SW 1271 (cell line): Measurements from ENCODE around the gene RIMBP3C.
"Not testable (repeated sequence)": the region's sequence is repeated elsewhere in the genome, so short reads cannot be mapped to it uniquely, and the experiment has no call there.

Experiments
- DNase-seq, 2 experiments: peaks; one replicate each; lab custom pipeline; 2025; lab: John Stamatoyannopoulos, UW

RIMBP3C gene

DNA sequence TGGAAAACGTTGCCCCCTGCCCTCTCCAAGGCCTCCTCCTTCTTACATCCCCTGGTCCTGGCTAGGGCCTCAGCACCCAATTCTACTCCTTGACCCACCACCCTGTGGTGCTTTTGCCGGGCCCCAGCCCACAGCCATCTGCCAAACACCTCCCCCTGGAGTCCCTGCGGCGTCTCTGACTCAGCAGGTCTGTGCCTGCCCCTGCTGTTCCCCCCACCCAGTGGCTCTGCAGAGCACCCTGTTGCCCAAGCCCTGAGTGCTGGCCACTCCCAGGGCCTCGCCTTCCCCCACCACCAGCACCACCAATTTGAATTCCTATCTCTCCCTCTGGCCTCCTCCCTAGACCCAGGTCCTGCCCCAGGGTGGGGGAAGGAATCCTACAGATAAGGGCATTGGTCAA lies 19.7 kb downstream of the RIMBP3C start:
- DNase-seq: not testable (repeated sequence)

DNA sequence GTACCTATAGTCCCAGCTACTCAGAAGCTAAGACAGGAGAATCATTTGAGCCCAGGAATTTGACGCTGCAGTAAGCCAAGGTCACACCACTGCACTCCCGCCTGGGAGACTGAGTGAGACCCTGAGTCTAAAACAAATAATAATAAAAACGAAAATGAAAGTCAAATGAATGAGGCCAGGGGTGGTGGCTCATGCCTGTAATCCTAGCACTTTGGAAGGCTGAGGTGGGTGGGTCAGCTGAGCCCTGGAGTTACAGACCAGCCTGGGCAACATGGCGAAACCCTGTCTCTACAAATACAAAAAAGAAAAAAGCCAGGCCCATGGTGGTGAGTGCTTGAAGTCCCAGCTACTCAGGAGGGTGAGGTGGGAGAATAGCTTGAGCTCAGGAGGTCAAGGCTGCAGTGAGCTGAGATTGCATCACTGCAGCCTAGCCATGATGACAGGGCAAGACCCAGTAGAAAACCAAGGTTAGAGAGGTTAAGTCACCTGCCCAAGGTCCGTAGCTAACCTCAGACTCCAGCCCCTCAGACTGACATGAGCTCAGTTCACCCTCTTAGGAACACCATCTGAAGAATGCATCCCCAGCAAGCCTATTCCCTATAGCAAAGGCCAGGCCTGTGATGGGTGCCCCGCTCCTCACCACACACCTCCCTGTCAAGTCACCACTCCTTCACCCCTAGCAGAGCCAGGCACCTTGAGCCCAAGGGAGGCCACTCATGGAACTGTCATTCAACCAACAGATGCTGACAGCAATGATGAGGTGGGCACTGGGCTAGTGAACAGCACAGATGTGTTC lies 24.4 kb downstream of the RIMBP3C start:
- not testable (repeated sequence) for DNase-seq

DNA sequence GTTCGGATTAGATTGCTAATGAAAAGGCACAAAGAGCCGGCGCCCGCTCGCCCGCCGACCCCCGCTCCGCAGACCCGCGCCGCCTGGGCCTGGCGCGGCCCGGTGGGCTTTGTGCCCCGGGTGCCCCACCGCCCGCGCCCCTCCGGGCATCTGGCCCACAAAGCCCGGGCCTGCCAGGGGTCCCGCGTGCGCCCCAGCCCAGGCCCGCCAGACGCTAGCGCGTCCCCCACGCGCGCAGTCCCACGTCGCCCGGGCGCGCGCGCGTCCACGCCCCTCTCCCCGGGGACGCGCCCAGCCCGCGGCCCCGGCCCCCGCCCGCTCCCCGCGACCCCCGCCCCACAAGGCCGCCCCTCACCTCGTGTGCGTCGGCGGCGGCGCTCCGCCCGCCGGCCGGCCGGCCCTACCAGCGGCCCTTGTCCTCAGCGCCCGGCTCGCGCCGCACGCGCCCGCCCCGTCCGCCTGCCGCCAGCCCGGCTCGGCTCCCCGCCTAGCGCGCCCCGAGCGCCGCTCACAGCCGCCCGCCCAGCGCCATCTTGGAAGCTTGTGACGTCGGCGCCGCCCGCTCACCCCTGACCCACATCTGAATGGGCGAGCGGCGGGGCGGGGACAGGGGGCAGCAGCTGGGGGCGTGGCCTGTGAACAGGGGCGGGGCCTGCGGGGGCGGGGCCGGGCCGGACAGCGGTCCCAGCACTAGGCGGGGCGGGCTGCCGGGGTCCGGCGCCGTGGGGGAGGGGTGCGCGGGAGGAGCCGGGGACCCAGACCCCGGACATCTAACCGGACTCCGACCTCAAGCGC lies 34.1 kb downstream of the RIMBP3C start:
- DNase-seq: not testable (repeated sequence)

DNA sequence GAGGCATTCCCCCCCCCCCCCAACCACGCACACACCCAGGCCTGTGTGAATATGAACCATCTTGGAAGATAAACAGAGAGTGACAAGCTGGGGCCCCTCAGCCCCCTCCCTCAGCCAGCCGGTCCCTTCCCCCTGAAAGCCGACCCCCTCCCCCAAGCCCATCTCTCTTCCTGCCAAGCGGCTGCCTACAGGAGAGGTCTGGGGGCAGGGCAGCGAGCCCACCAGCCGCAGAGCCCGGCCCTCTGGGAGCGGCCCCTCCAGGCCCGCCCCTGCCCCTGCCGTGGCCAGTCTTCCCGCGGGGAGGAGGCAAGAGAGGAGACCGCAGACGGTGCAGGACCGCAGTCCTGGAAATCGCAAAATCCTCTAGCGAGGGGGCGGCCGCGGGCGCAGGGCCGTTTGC lies 34.7 kb downstream of the RIMBP3C start:
- not testable (repeated sequence) for DNase-seq

GRCh38 chr22:21515234-21515633 lies 36.0 kb downstream of the RIMBP3C start:
- not testable (repeated sequence) for DNase-seq

GRCh38 chr22:21514117-21514516 lies 37.1 kb downstream of the RIMBP3C start:
- not testable (repeated sequence) for DNase-seq

- not testable (repeated sequence) for DNase-seq
Measured at GRCh38 chr22:21512022-21512421, 39.2 kb downstream of the RIMBP3C start.

- not testable (repeated sequence) for DNase-seq
Measured at GRCh38 chr22:21510397-21510796, 40.9 kb downstream of the RIMBP3C start.

GRCh38 chr22:21499623-21500506 lies 51.4 kb downstream of the RIMBP3C start:
- DNase-seq: not testable (repeated sequence)

DNA sequence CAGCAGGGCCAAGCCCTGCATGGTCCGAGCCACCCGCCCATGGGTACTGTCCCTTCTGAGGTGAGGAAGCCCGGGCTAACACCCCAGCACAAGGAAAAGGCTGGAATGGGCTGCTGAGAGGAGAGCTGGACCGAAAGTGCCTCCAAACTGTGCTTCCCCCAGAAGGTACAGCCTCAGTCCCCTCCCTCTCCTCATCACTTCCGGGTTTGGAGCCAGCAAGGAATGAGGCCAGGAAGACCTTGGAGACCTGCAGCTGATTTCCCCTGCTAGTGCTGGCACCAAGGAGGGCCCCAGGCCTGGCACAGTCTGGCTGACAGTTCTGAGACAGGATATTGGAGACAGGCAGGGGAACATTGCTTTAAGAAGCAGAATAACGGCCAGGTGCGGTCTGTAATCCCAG lies 52.8 kb downstream of the RIMBP3C start:
- not testable (repeated sequence) for DNase-seq

GRCh38 chr22:21497984-21498383 lies 53.3 kb downstream of the RIMBP3C start:
- not testable (repeated sequence) for DNase-seq
